Gastroesophageal sphincter (tissue), 3 donors: ENCODE results near the gene TAF1B.

Experiments
- POLR2A ChIP-seq, 2 donors: fragments of 450-650 bp; IDR thresholded peaks; one replicate each; pipeline ENCODE4 v1.6.1; 2017; ENCODE audit warnings: antibody characterized with exemption in 2 of 2, mild to moderate bottlenecking in 2 of 2, moderate library complexity in 1 of 2
- TF ChIP-seq, protein P1 (sequence below), 4 experiments: fragments of 200-600 bp in 2 of 4; fragments of 450-650 bp in 2 of 4; sonication (generic) in 1 of 4; IDR thresholded peaks; one replicate each; pipeline ENCODE4 v1.5.1; 2017 to 2019; ENCODE audit warnings: antibody characterized with exemption in 4 of 4, mild to moderate bottlenecking in 2 of 4, moderate library complexity in 2 of 4

DNA sequence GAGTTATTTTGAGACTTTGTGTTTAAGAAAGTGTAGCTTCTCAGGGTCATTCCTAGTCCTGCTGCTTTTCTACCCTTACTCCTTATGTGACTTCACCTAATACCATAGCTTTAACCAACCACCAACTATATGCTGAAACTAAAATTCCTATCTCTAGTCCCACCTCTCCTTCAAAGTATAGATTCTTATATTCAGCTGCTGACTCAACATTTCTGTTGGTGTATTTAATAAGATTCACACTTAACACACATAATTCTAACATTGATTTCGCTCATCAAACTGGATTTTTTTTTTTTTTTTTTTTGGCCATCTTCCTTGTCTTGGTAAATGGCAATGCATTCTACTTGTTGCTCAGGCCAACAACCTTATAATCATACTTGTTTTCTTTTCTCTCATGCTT lies 30.1 kb downstream of the TAF1B start:
- TF ChIP-seq, protein P1, sequence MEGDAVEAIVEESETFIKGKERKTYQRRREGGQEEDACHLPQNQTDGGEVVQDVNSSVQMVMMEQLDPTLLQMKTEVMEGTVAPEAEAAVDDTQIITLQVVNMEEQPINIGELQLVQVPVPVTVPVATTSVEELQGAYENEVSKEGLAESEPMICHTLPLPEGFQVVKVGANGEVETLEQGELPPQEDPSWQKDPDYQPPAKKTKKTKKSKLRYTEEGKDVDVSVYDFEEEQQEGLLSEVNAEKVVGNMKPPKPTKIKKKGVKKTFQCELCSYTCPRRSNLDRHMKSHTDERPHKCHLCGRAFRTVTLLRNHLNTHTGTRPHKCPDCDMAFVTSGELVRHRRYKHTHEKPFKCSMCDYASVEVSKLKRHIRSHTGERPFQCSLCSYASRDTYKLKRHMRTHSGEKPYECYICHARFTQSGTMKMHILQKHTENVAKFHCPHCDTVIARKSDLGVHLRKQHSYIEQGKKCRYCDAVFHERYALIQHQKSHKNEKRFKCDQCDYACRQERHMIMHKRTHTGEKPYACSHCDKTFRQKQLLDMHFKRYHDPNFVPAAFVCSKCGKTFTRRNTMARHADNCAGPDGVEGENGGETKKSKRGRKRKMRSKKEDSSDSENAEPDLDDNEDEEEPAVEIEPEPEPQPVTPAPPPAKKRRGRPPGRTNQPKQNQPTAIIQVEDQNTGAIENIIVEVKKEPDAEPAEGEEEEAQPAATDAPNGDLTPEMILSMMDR (IDR thresholded peaks at IDR 0.05) = no peak
- TF ChIP-seq POLR2A (IDR thresholded peaks at IDR 0.05) = no peak
